Peyer's patch (tissue), 4 donors: ENCODE measurements around the gene CFAP43.

Experiments used
- CTCF ChIP-seq, 6 experiments: fragments of 450-650 bp in 4 of 6; fragments of 200-600 bp in 2 of 6; sonication (generic) in 1 of 6; IDR thresholded peaks; one replicate each; pipeline ENCODE4 v1.5.1; 2017 to 2019; ENCODE audit warnings: antibody characterized with exemption in 6 of 6, mild to moderate bottlenecking in 3 of 6, moderate library complexity in 1 of 6
- POLR2A ChIP-seq, 2 donors: fragments of 450-650 bp; IDR thresholded peaks; one replicate each; pipeline ENCODE4 v1.5.1; 2017; ENCODE audit warnings: antibody characterized with exemption in 2 of 2, mild to moderate bottlenecking in 2 of 2, moderate library complexity in 2 of 2

GRCh38 chr10:104268713-104269645 lies 36.8 kb upstream of the CFAP43 start, which contains the start of gene GSTO2:
- peak in 1 of 6 experiments; percentile 21 for TF ChIP-seq CTCF (IDR thresholded peaks at IDR 0.05)
- TF ChIP-seq POLR2A (IDR thresholded peaks at IDR 0.05) = peak in 1 of 2 donors; percentile 62
